ENCODE data around the gene C20orf204. TPM values are rescaled to one million over a fixed set of nuclear protein-coding genes. Genes with fewer than 3 reads are reported as not detected.

C20orf204 gene
- total RNA-seq, 2 donors from 2014 or later: 4.0 to 4.1 TPM

DNA sequence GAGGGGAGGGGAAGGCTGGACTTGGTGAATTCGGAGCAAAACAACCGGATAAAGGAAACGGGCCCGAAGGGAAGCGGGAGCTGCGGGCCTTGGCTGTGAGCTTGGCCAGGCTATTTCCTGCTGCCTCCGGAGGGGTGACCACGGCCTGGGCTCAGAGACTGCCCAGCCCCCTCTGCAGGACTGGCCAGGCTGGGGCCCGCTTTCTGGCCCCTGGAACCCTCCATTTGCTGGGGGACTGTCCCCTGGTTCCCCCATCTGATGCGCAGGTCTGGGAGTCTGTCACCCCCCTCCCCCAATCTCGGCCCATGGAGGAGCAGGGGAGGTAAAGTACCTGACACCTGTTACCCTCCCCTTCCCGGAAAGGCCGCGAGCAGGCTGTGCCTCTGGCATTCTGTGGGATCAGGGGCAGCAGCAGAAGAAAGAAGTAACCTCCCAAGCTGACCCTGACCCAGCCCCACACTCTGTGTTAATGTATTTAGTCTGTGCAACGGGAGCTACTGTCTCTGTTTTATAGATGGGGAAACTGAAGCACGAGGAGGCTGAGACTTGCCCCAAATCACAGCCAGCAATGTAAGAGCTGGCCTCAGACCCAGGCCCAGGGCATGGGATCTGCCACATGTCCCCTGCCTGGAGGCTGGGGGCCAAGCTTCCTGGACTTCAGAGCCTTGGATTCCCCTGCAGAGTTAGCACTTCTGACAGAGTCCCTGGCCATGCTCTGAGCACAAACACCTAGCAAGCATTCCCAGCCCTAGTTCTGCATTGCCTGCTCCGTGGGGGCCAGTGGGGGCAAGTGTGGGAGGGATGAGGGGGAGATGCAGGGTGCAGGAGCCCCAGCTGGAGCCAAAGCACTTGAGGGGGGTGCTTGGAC lies 3.5 kb downstream of the C20orf204 start:
- no peak overlapping the region for H3K27ac Mint-ChIP-seq
- Histone ChIP-seq H3K4me1 (ENCODE audit: control insufficient read depth, insufficient read depth, low read length) (peaks cover 19% of the 10 kb centered on the region), H3K27ac (ENCODE audit: low read depth, low read length) (no peak overlapping the region), H3K4me3 (ENCODE audit: low read length) (peak overlapping the region; percentile 60), H3K9me3 (ENCODE audit: control insufficient read depth, low read length) (no peaks in the 10 kb centered on the region), H3K36me3 (ENCODE audit: control insufficient read depth, insufficient read depth, low read length) (no peaks in the 10 kb centered on the region), H3K9ac (ENCODE audit: extremely low read depth, low read length, poor library complexity, severe bottlenecking) (no peak overlapping the region), H3K27me3 (ENCODE audit: control insufficient read depth, insufficient read depth, low read length, poor library complexity, severe bottlenecking) (peaks cover 44% of the 10 kb centered on the region)
- peaks cover 15% of the 10 kb centered on the region for H3K4me1 Mint-ChIP-seq
- no peaks in the 10 kb centered on the region for H3K9me3 Mint-ChIP-seq
- no peak for DNase-seq
- peaks cover under 1% of the 10 kb centered on the region for H3K36me3 Mint-ChIP-seq (ENCODE audit: low read depth)
- 27 to 41% methylated on average over 8 to 17 of the region's 17 CpGs for WGBS, 2 experiments (ENCODE audit: insufficient coverage in 1 of 2, insufficient read length in 1 of 2)
- peak overlapping the region; percentile 52 for H3K4me3 Mint-ChIP-seq
- TF ChIP-seq, protein P1, sequence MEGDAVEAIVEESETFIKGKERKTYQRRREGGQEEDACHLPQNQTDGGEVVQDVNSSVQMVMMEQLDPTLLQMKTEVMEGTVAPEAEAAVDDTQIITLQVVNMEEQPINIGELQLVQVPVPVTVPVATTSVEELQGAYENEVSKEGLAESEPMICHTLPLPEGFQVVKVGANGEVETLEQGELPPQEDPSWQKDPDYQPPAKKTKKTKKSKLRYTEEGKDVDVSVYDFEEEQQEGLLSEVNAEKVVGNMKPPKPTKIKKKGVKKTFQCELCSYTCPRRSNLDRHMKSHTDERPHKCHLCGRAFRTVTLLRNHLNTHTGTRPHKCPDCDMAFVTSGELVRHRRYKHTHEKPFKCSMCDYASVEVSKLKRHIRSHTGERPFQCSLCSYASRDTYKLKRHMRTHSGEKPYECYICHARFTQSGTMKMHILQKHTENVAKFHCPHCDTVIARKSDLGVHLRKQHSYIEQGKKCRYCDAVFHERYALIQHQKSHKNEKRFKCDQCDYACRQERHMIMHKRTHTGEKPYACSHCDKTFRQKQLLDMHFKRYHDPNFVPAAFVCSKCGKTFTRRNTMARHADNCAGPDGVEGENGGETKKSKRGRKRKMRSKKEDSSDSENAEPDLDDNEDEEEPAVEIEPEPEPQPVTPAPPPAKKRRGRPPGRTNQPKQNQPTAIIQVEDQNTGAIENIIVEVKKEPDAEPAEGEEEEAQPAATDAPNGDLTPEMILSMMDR (conservative IDR thresholded peaks at IDR 0.05): peak; percentile 10
- H3K27me3 Mint-ChIP-seq (ENCODE audit: insufficient read depth): peaks cover 32% of the 10 kb centered on the region

DNA sequence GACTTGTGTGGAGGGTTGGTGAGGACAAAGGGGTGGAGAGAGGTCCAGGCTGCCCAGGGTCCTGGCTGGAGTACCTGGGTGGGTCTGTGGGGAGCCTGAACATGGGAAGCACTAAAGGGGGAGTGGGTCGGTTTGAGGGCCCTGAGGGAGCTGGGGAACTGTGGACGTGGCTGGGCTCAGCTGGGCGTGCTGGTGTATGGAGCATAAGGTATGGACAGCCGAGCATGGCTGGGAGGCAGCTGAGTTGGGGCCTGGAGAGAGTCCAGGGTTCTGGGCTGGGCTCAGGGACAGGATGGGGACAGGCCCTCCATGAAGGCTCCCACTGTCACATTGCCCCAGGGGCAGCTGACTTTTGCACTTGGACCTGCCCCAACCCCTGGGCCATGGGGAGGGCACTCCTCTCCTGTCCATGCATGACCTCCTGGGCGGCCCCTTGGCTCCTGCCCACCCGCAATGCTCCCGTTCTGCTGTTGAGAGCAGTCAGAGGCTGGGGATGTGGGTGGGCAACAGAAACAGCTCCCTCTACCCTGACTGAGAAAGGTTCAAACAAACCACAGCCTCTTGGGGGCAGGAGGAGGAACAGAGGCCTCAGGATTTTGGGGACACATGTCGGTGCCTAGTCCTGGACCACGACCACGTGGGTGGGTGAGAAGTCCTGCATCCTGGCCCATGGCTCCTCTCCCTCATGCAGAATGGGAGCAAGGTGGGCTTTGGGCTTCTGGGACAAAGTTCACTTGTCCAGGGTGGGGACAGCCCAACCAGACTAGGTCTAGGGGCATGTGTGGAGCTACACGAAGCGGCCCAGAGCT lies 4.5 kb downstream of the C20orf204 start:
- Mint-ChIP-seq H3K9me3 (no peaks in the 10 kb centered on the region), H3K36me3 (ENCODE audit: low read depth) (no peaks in the 10 kb centered on the region), H3K4me3 (no peak overlapping the region), H3K27me3 (ENCODE audit: insufficient read depth) (peaks cover 37% of the 10 kb centered on the region), H3K27ac (no peak overlapping the region), H3K4me1 (peaks cover 12% of the 10 kb centered on the region)
- peaks cover 44% of the 10 kb centered on the region for H3K27me3 ChIP-seq (ENCODE audit: control insufficient read depth, insufficient read depth, low read length, poor library complexity, severe bottlenecking)
- TF ChIP-seq, protein P1 (conservative IDR thresholded peaks at IDR 0.05): no peak
- no peaks in the 10 kb centered on the region for H3K36me3 ChIP-seq (ENCODE audit: control insufficient read depth, insufficient read depth, low read length)
- no peak overlapping the region for H3K27ac ChIP-seq (ENCODE audit: low read depth, low read length)
- DNase-seq: no peak
- no peaks in the 10 kb centered on the region for H3K9me3 ChIP-seq (ENCODE audit: control insufficient read depth, low read length)
- H3K4me3 ChIP-seq (ENCODE audit: low read length): no peak overlapping the region
- 90% methylated on average over 7 to 12 of the region's 12 CpGs for WGBS, 2 experiments (ENCODE audit: insufficient coverage in 1 of 2, insufficient read length in 1 of 2)
- H3K4me1 ChIP-seq (ENCODE audit: control insufficient read depth, insufficient read depth, low read length): peaks cover 19% of the 10 kb centered on the region
- H3K9ac ChIP-seq (ENCODE audit: extremely low read depth, low read length, poor library complexity, severe bottlenecking): no peak overlapping the region

DNA sequence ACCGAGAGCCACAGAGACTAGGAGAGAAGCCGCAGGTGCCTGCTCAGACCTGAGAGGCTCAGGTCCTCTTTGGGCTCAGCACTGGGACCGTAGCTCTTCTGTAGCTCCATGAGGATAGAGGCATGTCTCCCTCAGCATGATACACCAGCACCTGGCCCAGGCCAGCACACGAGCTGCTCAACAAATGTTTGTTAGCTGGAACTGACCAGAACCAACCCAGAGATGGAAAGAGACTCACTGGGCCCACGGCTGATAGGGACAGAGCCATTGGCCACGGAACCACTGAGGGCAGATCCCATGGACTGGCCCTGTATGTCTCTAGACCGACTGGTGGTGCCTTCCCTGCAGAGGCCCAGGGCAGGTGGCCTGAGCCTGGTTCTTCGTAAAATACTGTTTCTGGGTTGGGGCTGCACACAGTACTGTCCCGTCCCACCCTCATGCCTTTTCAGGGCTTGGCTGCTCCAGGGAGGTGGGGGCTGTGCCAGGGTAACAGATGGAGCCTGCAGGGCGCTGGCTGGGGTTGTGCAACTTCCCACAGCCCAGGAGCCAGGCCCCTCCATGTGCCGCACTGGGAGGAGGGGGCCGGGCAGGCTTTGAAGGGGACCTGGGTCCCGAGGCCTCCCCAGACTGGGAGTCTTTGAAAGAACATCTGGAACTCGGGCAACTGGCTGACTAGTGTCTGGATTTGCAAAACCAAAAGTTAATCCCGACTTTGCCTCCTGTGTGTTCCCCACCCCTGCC lies 5.2 kb downstream of the C20orf204 start:
- Mint-ChIP-seq H3K36me3 (ENCODE audit: low read depth) (no peaks in the 10 kb centered on the region), H3K27me3 (ENCODE audit: insufficient read depth) (peaks cover 43% of the 10 kb centered on the region)
- peaks cover 17% of the 10 kb centered on the region for H3K4me1 ChIP-seq (ENCODE audit: control insufficient read depth, insufficient read depth, low read length)

More for the DNA sequence above, 5.2 kb downstream of the C20orf204 start:
- WGBS, 2 experiments (ENCODE audit: insufficient coverage in 1 of 2, insufficient read length in 1 of 2): 86 to 91% methylated on average over 12 to 15 of the region's 15 CpGs
- no peaks in the 10 kb centered on the region for H3K9me3 Mint-ChIP-seq
- Histone ChIP-seq H3K36me3 (ENCODE audit: control insufficient read depth, insufficient read depth, low read length) (no peaks in the 10 kb centered on the region), H3K27ac (ENCODE audit: low read depth, low read length) (no peak overlapping the region), H3K9me3 (ENCODE audit: control insufficient read depth, low read length) (no peaks in the 10 kb centered on the region), H3K4me3 (ENCODE audit: low read length) (no peak overlapping the region), H3K9ac (ENCODE audit: extremely low read depth, low read length, poor library complexity, severe bottlenecking) (no peak overlapping the region), H3K27me3 (ENCODE audit: control insufficient read depth, insufficient read depth, low read length, poor library complexity, severe bottlenecking) (peaks cover 44% of the 10 kb centered on the region)
- TF ChIP-seq, protein P1 (conservative IDR thresholded peaks at IDR 0.05): no peak
- H3K4me3 Mint-ChIP-seq: peak overlapping the region; percentile 46
- DNase-seq: no peak
- H3K4me1 Mint-ChIP-seq: peaks cover 16% of the 10 kb centered on the region
- H3K27ac Mint-ChIP-seq: no peak overlapping the region
